Adrenal gland (tissue), 12 donors: Measurements from ENCODE around the gene TRAK1. TPM values are rescaled to one million over a fixed set of nuclear protein-coding genes. Genes with fewer than 3 reads are reported as not detected.

Experiments used
- DNase-seq, 7 donors: peaks; one replicate each; pipeline ENCODE4 v3.0.0-alpha.2; 2019 to 2020
- H3K27ac ChIP-seq, 5 donors: fragments of 200-600 bp; sonication (generic) in 4 of 5; 1 replicate in 3 of 5; 2 replicates in 2 of 5; pipeline versions ENCODE4 v1.5.1 to v1.8.0; 2016 to 2020; ENCODE audit warnings: mild to moderate bottlenecking in 1 of 5
- H3K27me3 ChIP-seq: fragments of 200-600 bp; 2 replicates; pipeline ENCODE4 v1.8.0; 2021
- H3K36me3 ChIP-seq, 2 donors: fragments of 200-600 bp; replicated peaks in 1 of 2; 1 replicate in 1 of 2; 2 replicates in 1 of 2; pipeline versions ENCODE4 v1.5.1 to v1.8.0; 2018 to 2022
- H3K4me1 ChIP-seq, 2 donors: fragments of 200-600 bp; replicated peaks in 1 of 2; 1 replicate in 1 of 2; 2 replicates in 1 of 2; pipeline versions ENCODE4 v1.5.1 to v1.8.0; 2018 to 2021
- H3K4me3 ChIP-seq, 4 donors: fragments of 200-600 bp; sonication (generic) in 3 of 4; one replicate each; pipeline ENCODE4 v1.5.1; 2016 to 2018
- H3K9me3 ChIP-seq, 3 donors: fragments of 200-600 bp; sonication (generic) in 1 of 3; replicated peaks in 1 of 3; 1 replicate in 2 of 3; 2 replicates in 1 of 3; pipeline versions ENCODE4 v1.5.1 to v1.8.0; 2016 to 2021
- CTCF ChIP-seq, 6 experiments: fragments of 450-650 bp in 4 of 6; fragments of 200-600 bp in 2 of 6; sonication (generic) in 1 of 6; IDR thresholded peaks; 1 replicate in 5 of 6; 2 replicates in 1 of 6; pipeline versions ENCODE4 v1.5.1 to v1.8.0; 2016 to 2021; ENCODE audit warnings: antibody characterized with exemption in 6 of 6, mild to moderate bottlenecking in 2 of 6, moderate library complexity in 1 of 6
- POLR2A ChIP-seq, 2 donors: fragments of 450-650 bp; IDR thresholded peaks; one replicate each; pipeline ENCODE4 v1.6.1; 2017; ENCODE audit warnings: antibody characterized with exemption in 2 of 2, mild to moderate bottlenecking in 2 of 2, moderate library complexity in 1 of 2
- WGBS, 4 donors: extraction: QIAGEN DNeasy Blood & Tissue Kit in 2 of 4; methylation state at CpG; one replicate each; pipeline versions ENCODE4 v1.1.5 to v1.1.7; 2013 to 2017; 5-methylcytosine and 5-hydroxymethylcytosine counted together
- intact Hi-C, 2 donors: fragments of 100-400 bp; cut with DNase I; formaldehyde crosslinking; loops; one replicate each; pipeline versions ENCODE4 v1.14.1 to v1.15.0; 2022 to 2023
- polyA plus RNA-seq, 3 donors: library from polyadenylated mRNA; stranded (reverse); fragments of 200-250 nt in 2 of 3; fragments of 350-450 nt in 1 of 3; fragmentation: Illumina TruSeq in 1 of 3; extraction: RNeasy Lipid Tissue Mini Kit (QIAGEN cat#74804) in 1 of 3; gene quantifications; one replicate each; pipeline ENCODE4 v1.2.3, GENCODE V29; 2013 to 2014
- total RNA-seq, 9 donors: library from RNA; depleted of rRNA in 4 of 9; stranded (reverse); fragments of >200 nt in 4 of 9; fragments of 120-200 nt in 1 of 9; fragmentation: NEBNext Ultra II Directional in 1 of 9; extraction: Animal tissue kit (Norgen Biotek cat#: 25700) in 1 of 9; gene quantifications; one replicate each; pipeline versions ENCODE4 v1.1.0 to v1.2.4, GENCODE V29; 2013 to 2023
- donor health status: healthy with polysubstance abuse.
- donor health status: Bipolar disorder and iron deficiency.
- donor health status: DM: yes; HTN: yes; CAD: no.
- donor health status: DM: no; HTN: no; CAD: no.
- donor health status: DM: no; HTN: no; CAD: no.
- donor health status: DM: yes; HTN: yes; CAD: no.

TRAK1 gene
- total and polyA plus RNA-seq, 12 donors = 13.1 to 38.1 (median 26.4) TPM

DNA sequence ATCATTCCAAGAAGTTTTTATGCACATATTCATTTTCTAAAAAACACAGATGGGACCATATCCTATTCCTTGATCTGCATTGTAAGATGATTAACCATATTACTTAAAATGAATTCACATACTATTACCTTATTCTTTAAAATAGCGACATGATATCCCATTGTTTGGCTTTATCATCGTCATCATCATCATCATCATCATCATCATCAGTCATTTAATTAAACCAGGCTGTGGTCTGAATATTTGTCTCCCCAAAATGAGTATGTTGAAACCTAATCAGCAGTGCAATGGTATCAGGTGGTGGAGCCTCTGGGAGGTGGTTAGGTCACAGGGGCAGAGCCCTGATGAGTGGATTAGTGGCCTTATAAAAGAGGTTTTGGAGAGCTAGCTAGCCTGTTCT lies 4.4 kb downstream of the TRAK1 start:
- TF ChIP-seq POLR2A (IDR thresholded peaks at IDR 0.05) = no peak
- TF ChIP-seq CTCF (IDR thresholded peaks at IDR 0.05) = no peak
- H3K36me3 ChIP-seq = no peaks in the 10 kb centered on the region
- no peak for DNase-seq
- intact Hi-C loops = loop anchor here (5.0 to 10.0 kb wide), 3 partner anchors 81 to 201 kb away; no protein-coding TSS in a partner anchor
- H3K27me3 ChIP-seq = no peaks in the 10 kb centered on the region
- no peak overlapping the region for H3K4me3 ChIP-seq
- H3K4me1 ChIP-seq = peaks cover 5 to 19% of the 10 kb centered on the region in 2 donors
- 90 to 97% (median 95%) methylated on average over 2 of the region's 2 CpGs for WGBS, 4 donors
- no peak overlapping the region for H3K27ac ChIP-seq
- H3K9me3 ChIP-seq = no peaks in the 10 kb centered on the region

DNA sequence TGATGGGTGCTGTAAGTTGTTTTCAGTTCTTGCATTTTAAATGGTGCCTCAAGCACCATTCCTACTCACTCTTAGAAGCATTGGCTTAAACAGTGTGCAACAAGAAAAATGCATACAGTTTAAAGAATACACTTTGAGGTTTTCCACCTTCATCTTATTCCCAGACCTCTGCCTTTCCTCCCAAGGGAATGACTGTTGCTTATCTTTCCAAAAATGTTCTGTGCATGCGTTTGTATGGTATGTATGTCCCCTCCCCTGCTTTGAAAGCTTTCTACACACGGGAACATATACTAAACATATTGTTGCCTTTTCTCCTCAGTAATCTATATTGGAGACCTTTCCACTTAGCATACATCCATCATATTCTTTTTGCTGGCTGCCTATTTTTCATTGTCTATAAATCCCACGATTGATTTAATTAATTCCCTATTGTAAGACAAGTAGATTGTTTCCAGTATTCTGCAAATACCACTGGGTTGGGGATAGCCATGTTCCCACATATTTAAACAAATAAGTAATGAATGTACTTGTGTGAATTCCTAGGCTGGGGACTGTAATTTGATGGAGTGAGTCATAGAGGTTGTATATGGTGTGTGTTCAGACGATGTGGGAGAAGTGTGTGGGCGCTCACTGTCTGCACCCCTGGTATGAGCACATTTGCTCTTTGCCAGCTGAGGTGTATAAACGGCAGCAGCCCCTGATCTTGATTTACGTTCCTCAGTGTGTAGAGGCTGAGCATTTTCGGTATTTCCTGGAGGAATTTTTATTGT lies 5.8 kb downstream of the TRAK1 start:
- Histone ChIP-seq H3K9me3 (no peaks in the 10 kb centered on the region), H3K36me3 (no peaks in the 10 kb centered on the region), H3K27ac (no peak overlapping the region), H3K4me3 (no peak overlapping the region), H3K4me1 (peaks cover 5 to 27% of the 10 kb centered on the region in 2 donors), H3K27me3 (no peaks in the 10 kb centered on the region)
- intact Hi-C loops = loop anchor here (5.0 to 10.0 kb wide), 3 partner anchors 82 to 202 kb away; no protein-coding TSS in a partner anchor
- no peak for DNase-seq
- no peak for TF ChIP-seq POLR2A (IDR thresholded peaks at IDR 0.05)
- TF ChIP-seq CTCF (IDR thresholded peaks at IDR 0.05) = no peak
- WGBS, 4 donors = 44 to 61% (median 51%) methylated on average over 8 of the region's 8 CpGs

- intact Hi-C loops = loop anchor here (5.0 to 10.0 kb wide), 3 partner anchors 83 to 203 kb away; no protein-coding TSS in a partner anchor
- TF ChIP-seq POLR2A (IDR thresholded peaks at IDR 0.05) = no peak
- no peak for TF ChIP-seq CTCF (IDR thresholded peaks at IDR 0.05)
- Histone ChIP-seq H3K27me3 (no peaks in the 10 kb centered on the region), H3K4me3 (no peak overlapping the region), H3K36me3 (no peaks in the 10 kb centered on the region), H3K9me3 (no peaks in the 10 kb centered on the region), H3K27ac (no peak overlapping the region), H3K4me1 (peaks cover 10 to 33% of the 10 kb centered on the region in 2 donors)
- WGBS, 4 donors = 82 to 93% (median 84%) methylated on average over 3 of the region's 3 CpGs
- DNase-seq = no peak
Observed at GRCh38 chr3:42097566-42097946, 6.4 kb downstream of the TRAK1 start.

DNA sequence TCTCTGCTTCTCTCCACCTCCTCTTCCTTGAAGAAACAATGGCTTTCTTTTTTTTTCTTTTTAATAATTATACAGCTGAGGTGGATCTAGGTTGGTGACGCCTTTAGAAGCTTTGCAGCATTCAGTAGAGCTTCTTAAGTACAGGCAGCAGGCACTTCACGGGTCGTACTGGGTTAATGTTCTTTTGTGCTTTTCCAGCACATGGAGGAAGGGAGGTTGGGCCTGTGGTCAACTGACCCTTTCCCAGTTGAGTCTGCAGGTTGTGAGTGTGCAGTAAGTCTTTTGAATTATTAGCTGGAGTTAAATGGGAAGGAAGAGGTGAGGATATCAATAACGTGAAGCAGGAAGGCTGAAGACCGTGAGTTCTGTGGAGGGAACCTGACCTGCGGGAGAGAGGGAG lies 7.0 kb downstream of the TRAK1 start:
- Histone ChIP-seq H3K36me3 (no peaks in the 10 kb centered on the region), H3K27me3 (no peaks in the 10 kb centered on the region), H3K4me1 (peaks cover 11 to 39% of the 10 kb centered on the region in 2 donors), H3K27ac (no peak overlapping the region), H3K4me3 (no peak overlapping the region), H3K9me3 (no peaks in the 10 kb centered on the region)
- intact Hi-C loops = loop anchor here (5.0 to 10.0 kb wide), 3 partner anchors 83 to 203 kb away; no protein-coding TSS in a partner anchor
- no peak for DNase-seq
- TF ChIP-seq POLR2A (IDR thresholded peaks at IDR 0.05) = no peak
- no peak for TF ChIP-seq CTCF (IDR thresholded peaks at IDR 0.05)
- 64 to 78% (median 71%) methylated on average over 6 of the region's 6 CpGs for WGBS, 4 donors
